GM19455 (cell line): ENCODE data around the gene ANKRD11.

Experiments used
- ATAC-seq: cut with Tn5 transposase; IDR thresholded peaks from one replicate; pipeline ENCODE4 v1.9.1; 2021; ENCODE audit not compliant: unreplicated experiment

Gene ANKRD11

GRCh38 chr16:89319886-89320781 is 170.2 kb downstream of the ANKRD11 start:
- ATAC-seq = peak; percentile 46

- no peak for ATAC-seq
These were observed 170.8 kb downstream of the ANKRD11 start for GRCh38 chr16:89319631-89319885.

GRCh38 chr16:89318871-89319630 is 171.3 kb downstream of the ANKRD11 start:
- no peak for ATAC-seq

DNA sequence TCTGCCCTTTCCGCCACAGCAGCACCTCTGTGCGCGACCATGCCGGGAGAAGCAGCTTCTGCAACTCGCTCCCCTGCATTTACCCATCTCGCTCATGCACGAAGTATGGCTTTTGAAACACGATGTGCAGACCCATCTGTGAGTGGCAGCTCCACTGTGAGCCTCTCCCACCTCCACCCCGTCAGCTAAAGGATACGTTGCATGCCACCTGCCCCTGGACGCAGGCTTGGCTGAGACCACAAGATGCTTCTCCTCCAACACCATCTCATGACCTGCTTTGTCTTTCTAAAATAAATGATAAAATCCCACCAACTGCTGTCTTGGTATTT is 172.0 kb downstream of the ANKRD11 start:
- ATAC-seq = no peak

DNA sequence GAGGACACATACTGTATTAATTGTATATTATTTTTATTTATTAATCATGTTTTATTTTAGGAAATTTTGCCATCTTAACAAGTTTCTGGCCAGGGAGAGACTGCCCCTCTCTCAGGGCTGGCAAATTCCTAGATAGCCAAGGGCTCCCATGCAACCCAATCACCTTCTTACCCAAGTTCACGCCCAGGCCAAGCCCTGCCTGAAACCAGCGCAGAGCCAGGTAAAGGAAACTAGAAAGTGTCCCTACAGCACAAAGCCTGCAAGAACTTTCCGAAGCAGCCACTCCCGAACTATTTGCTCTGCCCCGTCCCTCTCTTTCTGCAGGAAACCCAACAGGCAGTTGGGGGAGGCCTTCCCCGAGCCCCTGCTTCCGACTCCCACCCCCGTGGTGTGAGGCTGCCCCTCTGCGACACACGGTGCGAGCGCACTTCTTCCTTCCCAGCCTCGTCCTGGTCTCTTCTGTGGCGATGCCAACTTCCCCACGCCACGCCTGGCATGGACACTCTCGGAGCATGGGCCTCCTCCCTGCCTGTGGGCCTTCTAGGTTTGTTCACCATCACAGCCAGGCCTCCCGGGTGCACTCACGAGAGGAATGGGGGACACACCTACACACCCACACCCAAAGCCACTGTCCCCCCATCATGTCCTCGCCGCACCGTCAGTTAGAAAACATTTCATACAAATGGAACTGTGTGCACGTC is 172.5 kb downstream of the ANKRD11 start:
- no peak for ATAC-seq

DNA sequence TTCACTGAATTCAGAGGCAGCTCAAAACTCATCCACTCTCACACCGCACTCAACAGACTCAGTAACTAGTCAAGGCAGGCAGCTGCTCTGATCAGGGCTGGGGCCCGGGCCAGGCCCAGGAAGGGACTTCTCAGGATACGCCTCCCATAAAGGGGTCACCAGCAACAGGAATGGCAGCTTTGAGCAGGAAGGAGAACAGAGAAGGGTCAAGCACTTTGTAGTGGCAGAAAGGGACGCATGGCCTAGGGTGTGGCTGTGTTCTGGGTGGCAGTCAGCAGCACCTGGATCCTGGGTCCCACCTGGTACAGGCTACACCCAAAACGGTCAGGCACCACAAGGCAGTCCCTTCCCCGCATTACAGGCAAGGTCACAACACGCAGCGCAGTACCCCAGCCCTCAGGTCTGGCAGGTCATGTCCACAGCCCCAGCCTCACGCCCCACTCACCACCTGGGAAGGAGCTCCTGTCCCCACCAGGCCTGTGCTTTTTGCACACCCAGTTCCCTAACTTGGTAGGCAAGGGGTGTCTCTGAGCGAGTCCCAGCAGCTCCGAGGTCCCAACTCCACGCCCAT is 173.2 kb downstream of the ANKRD11 start:
- no peak for ATAC-seq

DNA sequence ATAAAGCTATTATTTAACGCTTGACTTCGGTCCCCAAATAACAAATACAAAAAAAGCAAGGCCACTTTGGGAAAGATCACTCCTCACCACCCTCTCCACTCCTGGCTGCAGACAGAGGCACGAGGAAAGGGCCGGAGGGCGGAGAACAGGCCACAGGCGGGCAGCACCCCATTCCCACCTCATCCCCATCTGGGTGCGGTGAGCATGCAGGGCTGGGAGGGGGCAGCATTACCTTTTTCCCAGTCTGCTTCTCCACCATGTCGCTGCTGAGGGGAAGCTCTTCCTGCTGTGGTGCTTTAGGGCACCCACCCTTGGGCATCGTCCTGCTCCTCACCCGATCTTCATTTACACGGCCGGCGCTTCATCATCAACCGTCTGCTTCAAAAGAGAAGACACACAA is 173.7 kb downstream of the ANKRD11 start:
- no peak for ATAC-seq

DNA sequence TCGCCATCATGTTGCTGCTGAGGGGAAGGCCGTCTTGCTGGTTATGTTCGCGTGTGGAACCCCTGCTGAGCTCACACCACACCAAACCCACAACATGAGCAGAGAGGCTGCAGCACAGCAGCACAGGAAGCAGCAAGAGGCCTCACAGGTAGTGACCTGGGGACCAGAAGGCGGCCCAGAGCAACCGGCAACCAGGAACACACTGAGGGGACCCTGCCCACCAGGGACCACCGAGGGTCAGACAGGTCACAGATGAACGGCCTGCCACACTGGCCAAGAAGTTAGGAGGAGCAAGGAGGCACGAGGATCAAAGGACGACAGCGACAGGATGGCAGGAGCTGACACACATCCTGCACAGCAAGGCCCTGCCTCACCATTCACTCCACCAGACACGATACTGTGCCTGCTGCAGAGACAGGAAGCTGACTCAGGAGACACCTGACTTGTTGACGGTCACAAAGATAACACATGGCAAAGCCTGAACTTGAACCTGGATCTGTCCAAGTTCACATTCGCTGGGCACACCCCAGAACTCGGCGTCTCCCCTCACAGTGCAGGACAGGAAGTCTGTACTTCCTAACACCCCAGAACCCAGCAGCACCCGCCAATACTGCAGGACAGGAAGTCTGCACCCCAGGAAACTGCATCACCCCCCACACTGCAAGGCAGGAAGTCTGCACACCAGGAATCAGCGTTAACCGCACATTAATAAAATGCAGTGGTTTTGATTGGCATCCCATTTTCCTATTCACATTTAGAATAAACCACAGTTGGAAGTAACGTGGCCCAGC is 174.4 kb downstream of the ANKRD11 start:
- no peak for ATAC-seq

GRCh38 chr16:89315271-89315670 is 175.1 kb downstream of the ANKRD11 start:
- no peak for ATAC-seq

DNA sequence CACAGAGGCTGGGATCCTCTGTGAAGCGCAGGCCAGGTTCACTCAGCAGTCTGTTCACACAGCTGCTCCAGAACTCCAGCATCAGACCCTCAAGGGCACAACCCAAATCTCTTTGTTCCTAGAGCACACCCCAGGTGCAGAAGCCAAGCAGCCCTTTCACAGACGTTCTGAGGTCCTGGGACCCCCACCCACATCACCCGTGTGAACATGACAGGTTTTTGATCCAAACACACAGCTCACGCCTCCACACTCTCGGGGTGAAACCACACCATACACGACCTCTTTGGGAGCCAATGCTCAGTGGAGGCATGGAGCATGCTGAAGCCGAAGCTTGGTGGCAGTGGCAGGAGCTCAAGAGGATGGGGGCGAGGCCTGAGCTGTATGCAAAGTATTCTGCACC is 175.5 kb downstream of the ANKRD11 start:
- ATAC-seq = no peak

GRCh38 chr16:89314357-89314756 is 176.0 kb downstream of the ANKRD11 start:
- ATAC-seq = no peak

- ATAC-seq = no peak
These were observed 176.8 kb downstream of the ANKRD11 start for GRCh38 chr16:89313583-89313982.

- ATAC-seq = no peak
These were observed 177.6 kb downstream of the ANKRD11 start for GRCh38 chr16:89312598-89313299.

DNA sequence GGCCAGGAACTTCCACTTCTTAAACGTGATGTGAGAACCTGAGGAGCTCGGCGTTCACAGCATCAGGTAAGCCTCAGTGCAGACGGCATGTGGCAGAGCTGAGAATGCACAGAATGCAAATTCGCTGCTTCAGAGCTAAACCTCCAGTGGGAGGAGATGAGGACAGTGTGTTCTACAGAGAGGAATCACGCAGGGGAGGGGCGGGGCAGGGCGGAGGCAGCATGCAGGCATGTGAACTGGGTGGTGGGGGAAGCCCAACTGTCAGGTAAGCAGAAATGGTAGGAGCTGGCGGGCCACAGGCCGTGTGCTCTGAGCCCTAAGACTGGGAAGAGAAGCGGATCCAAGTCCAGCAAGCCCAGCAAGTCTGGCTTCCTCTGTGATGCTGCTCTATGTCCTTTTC is 178.2 kb downstream of the ANKRD11 start:
- ATAC-seq = no peak

DNA sequence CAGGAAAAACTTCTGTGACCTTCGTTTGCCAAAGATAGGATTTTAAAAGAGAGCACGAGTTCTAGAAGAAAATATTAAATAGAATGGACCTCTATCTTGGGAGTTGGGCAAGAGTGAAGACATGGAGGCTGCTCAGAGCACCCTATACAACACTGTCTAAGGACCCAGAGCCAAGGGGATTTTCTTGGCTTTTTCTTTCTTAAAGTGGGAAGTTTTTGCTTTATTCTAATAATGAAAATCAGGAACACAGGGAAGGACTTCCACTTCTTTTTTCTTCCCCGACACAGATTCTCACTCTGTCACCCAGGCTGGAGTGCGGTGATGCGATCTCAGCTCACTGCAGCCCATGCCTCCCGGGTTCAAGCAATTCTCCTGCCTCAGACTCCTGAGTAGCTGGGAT is 178.7 kb downstream of the ANKRD11 start:
- ATAC-seq = no peak

- ATAC-seq = no peak
These were observed 180.8 kb downstream of the ANKRD11 start for GRCh38 chr16:89309438-89310122.

- ATAC-seq = no peak
These were observed 181.7 kb downstream of the ANKRD11 start for GRCh38 chr16:89308391-89309333.

DNA sequence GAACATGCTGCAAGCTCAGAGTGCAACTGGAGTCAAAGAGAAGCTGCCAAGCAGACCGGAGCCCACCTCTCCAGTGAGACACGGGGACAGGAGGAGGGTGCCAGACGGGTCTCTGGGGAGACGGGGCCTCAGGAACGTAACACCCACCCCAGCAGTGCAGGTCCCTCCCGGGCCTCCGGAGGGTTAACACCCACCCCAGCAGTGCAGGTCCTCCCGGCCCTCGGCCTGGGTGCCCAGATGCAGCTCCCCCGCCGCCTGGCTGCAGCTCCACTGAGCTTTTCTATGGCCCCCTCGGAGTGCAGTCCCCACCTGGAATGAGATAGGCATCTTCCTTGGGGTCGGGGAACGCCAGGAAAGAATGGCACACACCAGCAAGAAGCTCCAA is 182.9 kb downstream of the ANKRD11 start:
- no peak for ATAC-seq
